RWPE1 (cell line): Measurements from ENCODE around the gene MAGEB17.

Source experiments
- CTCF ChIA-PET: fragments of 350-600 bp; sonication (Branson Sonifier 250); formaldehyde crosslinking; extraction: SDS; loops from one replicate; lab custom pipeline; 2021; lab: Yijun Ruan, JAX
- POLR2A ChIA-PET: fragments of 400-600 bp; formaldehyde crosslinking; extraction: SDS; loops from one replicate; lab custom pipeline; 2020; ENCODE audit warnings: antibody characterized with exemption; ENCODE audit not compliant: low non-redundant PET; lab: Yijun Ruan, JAX
- DNase-seq: peaks from one replicate; pipeline ENCODE4 v3.0.0; 2012; ENCODE audit warnings: low spot score
- H3K27ac ChIP-seq: fragments of 450-650 bp; 2 replicates; pipeline ENCODE4 v1.5.1; 2017
- CTCF ChIP-seq: fragments of 450-650 bp; conservative IDR thresholded peaks from 2 replicates; pipeline ENCODE4 v1.5.1; 2017; ENCODE audit warnings: low read depth, mild to moderate bottlenecking

MAGEB17 gene

GRCh38 chrX:16212024-16212423, 44.7 kb downstream of the MAGEB17 start:
- no peak for TF ChIP-seq CTCF
- ChIA-PET POLR2A (no interaction called here), CTCF (interaction anchor here (0.5 kb wide), 1 partner anchor 287 kb away, joined by 3 read pairs; no protein-coding TSS in a partner anchor)
- H3K27ac ChIP-seq, result no peak overlapping the region
- DNase-seq, result no peak

GRCh38 chrX:16212436-16212835, 45.2 kb downstream of the MAGEB17 start:
- ChIA-PET CTCF (interaction anchor here (0.5 kb wide), 1 partner anchor 288 kb away, joined by 3 read pairs; no protein-coding TSS in a partner anchor), POLR2A (no interaction called here)
- no peak for DNase-seq
- no peak overlapping the region for H3K27ac ChIP-seq
- no peak for TF ChIP-seq CTCF

- ChIA-PET POLR2A (no interaction called here), CTCF (no interaction called here)
- H3K27ac ChIP-seq, result no peak overlapping the region
Measured at GRCh38 chrX:16213961-16214360, 46.7 kb downstream of the MAGEB17 start.

GRCh38 chrX:16215660-16216059, 48.4 kb downstream of the MAGEB17 start:
- POLR2A ChIA-PET, result no interaction called here
- DNase-seq, result no peak
- CTCF ChIA-PET, result no interaction called here
- H3K27ac ChIP-seq, result no peak overlapping the region
- TF ChIP-seq CTCF, result no peak

More at GRCh38 chrX:16213961-16214360, 46.7 kb downstream of the MAGEB17 start:
- DNase-seq, result no peak
- no peak for TF ChIP-seq CTCF
